Fibroblast of skin of left biceps (primary cell): Measurements from ENCODE around the gene PSMA4.
"Not testable (repeated sequence)": the region's sequence is repeated elsewhere in the genome, so short reads cannot be mapped to it uniquely, and the experiment has no call there.

Experiments used
- DNase-seq, 2 experiments: peaks; one replicate each; pipeline ENCODE4 v3.0.0-alpha.2; 2013; ENCODE audit warnings: low read depth in 2 of 2

The PSMA4 gene

DNA sequence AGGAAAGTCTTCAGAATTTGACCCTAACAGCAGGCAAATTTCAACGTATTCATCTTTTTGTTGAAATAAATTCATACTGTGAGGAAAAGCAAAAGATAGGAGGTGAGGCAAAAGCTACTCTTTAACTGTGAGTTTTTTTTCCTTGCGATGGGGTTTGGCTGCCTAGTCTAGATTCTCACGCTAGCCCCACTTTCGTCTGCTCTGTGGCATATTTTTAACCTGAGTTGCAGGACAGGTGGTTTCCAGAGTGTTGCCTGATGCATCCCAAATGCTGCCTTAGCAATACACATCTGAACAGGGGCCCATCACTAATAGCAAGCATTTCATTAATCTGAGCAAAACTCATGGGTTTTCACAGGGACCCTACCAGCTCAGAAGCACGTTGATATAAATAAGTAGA lies 11.7 kb downstream of the PSMA4 start:
- DNase-seq = no peak

DNA sequence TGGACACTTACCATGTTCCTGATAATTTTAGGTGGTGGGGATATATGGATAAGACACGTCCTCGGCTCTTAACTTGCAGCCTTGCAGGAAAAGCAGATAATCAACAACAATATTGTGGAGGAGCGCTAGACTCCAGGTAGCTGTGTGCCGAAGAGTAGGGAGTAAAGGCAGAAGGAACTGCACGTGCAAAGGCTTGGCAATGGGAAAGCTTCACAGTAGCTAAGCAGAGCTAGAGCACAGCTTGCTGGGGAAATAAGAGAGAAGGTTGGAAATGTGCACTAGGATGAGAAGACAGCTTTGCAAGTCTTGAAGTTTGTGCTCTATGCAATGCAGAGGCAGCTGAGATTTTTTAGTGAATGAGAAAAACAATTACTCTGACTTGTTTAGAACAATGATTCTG lies 12.4 kb downstream of the PSMA4 start:
- no peak for DNase-seq

DNA sequence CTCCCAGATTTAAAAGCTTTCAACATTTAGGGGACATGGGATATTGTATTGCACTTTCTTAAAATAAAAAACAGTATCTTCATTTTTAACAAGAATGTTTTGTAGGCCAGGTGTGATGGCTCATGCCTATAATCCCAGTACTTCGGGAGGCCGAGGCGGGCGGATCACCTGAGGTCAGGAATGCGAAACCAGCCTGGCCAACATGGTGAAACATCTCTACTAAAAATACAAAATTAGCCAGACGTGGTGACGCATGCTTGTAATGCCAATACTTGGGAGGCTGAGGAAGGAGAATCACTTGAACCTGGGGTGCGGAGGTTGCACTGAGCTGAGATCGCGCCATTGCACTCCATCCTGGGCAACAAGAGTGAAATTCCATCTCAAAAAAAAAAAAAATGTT lies 20.0 kb downstream of the PSMA4 start:
- DNase-seq = not testable (repeated sequence)

DNA sequence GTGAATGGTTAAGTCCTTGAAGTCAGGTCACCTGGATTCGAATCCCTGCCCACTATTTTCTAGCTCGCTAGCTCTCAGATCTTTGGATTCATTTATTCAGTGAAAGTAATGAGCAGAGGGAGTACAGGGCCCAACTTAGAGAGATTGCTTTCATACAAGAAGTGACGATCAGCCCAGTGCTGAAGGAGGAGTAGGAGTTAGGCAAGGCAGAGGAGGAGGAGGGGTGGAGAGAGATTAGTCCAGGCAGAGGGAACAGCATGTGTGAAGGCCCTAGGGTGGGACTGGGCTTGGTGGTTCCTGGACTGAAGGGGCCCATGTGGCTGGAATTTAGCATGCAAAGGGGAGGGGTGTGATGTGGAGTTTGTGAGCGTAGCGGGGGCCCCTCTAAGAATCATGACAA lies 21.2 kb downstream of the PSMA4 start:
- DNase-seq = no peak

DNA sequence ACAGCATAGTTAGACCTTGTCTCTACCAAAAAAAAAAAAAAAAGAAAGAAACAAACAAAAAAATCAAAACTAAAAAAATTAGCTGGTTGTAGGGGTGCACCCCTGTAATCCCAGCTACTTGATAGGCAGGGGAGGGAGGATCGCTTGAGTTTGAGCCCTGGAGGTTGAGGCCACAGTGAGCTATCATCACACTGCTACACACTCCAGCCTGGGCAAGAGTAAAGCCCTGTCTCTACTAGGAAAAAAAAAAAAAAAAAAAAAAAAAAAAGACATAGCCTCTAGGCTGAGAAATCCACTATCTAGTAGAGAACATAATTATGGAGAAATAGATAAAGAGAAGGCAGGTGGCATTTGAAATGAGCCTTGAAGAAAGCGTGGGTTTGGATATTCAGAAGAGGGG lies 22.8 kb downstream of the PSMA4 start:
- no peak for DNase-seq

DNA sequence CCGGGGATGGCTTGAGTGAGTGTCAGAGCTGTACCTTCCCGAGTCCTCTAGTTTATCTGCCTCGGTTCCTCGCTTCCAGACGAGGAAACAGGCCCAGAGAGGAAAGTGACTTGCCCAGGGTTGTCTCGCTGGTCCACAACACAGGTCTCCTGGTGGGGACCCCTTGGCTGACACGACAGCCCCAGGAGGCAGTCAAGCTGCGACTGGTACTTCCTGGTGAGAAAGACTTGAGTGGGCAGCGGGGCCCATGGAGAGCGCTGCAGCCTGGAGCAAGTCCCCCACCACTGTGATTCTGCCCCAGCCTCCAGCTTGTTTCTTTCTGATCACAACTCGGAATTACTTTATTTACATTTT lies 24.5 kb downstream of the PSMA4 start:
- no peak for DNase-seq

DNA sequence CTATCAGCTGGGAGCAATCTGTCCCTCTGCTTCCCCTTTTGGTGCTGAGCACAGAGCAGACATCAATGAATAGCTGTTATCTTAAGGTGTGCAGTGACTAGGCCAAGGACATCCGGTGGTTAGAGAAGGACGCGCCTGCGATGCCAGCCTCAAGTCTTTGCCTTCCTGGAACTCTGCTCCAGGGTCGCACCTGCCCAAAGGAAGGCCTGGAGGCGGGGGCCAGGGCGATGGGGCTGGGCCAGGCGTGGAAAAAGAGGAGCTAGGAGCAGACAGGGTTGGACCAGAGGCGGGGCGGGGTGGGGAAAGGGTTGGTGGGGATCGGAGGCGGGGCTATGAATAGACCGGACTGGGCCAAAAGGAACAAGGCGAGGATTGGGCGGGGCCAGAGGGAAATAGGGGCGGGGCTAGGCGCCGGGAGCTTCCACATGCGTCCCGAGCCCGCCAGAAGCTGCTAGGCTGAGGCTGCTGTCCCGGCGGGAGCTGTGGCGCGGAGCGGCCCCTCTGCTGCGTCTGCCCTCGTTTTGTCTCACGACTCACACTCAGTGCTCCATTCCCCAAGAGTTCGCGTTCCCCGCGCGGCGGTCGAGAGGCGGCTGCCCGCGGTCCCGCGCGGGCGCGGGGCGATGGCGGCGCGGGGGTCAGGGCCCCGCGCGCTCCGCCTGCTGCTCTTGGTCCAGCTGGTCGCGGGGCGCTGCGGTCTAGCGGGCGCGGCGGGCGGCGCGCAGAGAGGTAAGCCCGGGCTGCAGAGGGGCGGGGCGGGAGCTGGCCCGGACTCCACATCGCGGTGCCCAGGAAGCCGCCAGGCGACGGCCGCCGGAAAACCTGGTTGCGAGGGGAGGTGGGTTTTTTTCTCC lies 25.1 kb downstream of the PSMA4 start, which contains the start of gene CHRNA5:
Gene CHRNA5, plus strand, starts transcription at position 424 of the 854 bp plus-strand sequence. Its CDS starts 200 bp downstream, at position 624.
- DNase-seq = peak; percentile 36 to 47

DNA sequence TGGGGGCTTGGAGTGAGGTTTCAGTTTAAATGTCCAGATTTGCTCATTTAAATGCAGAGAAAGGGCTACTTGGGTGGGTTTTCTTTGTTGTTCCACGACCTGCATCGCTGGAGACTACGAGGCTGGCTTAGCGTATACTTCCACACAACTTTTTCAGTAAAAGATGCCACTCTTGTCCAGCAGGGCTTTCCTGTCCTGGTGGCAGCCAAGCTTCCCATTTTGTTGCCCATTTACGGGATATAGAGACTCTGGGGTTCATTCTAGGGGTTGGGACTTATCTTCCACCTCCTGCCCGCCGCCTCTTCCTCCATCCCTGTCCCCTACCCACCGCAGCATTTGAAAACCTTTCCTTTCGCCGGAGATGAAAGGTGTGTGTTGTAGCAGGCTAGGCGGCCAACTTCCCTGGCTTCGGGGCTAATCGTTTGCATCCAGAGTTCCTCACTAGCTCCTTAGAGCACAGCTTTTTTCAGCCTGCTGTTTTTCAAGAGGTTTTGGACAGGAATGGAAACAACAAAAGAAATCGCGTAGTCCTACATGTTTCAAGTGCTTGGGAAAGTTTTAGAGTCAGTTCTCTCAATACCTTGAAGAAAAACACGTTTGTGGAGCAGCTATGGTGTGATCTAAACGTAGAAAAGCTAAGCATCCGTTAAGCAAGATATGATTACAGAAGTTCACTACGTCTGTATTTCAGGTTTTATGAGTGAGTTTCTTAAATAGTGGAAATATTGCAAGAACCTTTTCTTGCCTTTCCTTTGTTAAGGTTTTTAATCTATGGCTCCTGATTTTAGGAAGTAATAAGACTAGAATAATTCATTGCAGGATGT lies 25.9 kb downstream of the PSMA4 start:
- no peak for DNase-seq

DNA sequence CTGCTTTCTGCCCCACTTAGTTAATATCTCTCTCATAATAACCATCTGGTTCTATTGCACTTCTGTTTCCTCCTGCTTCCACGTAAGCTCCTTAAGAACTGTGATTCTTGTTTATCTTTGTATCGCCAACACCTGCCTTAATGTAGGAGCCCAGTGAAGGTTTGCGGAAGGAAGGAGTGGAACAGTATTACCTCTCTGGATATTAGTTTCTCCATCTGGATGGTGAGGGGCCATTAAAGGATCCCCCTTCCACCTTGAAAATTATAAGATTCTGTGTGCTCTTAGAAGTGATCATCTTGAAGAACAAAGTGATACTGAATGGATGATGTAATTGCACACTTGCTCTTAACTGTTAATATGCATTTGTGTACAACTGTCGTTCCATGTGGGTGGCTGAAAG lies 27.3 kb downstream of the PSMA4 start:
- no peak for DNase-seq

DNA sequence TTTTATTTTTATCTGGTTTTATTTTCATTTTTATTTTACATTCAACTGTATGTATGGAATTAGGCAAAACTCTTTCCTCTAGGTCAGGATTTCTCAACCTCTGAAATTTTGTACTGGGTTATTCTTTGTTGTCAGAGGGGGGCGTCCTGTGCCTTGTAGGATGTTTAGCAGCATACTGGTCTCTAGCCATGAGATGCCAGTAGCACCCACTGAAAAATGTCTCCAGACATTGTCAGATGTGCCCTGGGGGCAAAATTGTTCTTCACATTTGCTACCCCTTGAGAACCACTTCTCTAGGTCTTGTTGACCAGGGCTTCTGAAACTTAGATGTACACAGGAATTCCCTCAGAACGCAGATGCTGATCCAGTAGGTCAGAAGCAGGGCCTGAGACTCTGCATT lies 30.5 kb downstream of the PSMA4 start:
- no peak for DNase-seq

DNA sequence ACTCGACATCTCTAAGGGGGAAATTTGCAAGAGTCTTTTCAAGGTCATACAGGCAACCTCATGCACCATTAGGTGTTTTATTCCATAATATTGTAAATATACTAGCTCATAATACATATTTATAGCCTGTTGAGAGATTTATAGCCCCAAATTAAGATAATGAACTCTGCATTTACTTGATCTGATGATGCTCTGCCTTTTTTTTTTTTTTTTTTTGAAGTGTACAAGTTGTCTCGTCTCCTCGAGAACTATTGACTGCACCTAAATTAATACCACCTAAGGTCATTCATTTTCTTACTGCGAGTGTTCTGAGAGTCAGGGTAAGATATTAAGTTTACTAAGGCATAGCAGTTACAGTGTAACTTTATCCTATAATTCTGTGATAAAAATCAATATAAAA lies 31.1 kb downstream of the PSMA4 start:
- DNase-seq = no peak

DNA sequence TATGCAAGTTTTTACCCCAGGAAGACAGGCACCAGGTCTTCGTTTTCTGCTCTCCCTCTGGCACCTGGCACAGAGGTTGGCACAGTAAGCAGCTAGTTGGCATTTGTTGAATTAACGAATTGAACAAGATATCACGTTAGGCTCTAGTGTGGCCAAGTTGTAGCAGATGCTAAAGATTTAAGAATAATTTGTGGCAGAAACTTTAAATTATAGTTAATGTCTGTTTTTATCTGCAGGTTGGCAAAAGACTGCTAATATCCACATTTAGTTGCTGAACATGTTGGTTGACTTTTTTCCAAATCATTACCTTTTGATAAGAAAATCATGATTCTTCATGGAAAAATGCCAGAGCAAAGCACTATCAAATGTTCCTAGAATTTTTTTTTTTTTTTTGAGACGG lies 33.2 kb downstream of the PSMA4 start:
- no peak for DNase-seq

DNA sequence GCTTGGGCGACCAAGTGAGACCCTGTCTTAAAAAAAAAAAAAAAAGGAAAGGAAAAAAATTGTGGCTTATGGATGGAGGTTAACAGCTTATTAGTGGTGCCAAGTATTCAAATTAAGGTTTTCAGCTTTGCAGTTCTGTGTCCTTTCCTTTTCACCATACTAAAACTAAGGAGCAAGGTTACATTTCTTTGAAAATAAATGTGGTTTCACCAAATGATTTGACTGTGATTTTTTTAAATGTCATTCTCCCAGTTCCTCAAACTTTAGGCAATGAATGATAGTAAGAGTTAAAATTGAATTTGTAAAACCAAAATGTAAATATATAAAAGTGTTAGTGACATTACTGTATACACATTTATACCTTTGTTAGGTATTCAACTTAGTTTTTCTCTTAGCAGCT lies 34.7 kb downstream of the PSMA4 start:
- no peak for DNase-seq

DNA sequence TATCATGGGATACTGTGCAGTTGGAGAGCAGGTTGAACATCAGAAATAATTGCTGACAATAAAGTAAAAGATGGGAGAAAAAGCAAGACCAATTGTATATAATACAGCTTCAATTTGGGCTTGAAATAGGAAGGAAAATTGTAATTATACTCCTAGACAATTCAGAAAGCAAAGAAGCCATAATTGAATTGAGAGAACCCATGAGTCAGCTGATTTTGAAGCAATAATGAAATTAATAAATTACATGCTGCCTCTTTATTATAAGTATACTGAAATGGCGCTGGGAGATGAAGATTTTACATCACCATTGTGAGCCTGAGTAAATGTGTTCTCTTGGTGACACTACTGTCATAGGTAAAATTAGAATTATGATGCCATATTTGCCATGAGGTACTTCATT lies 57.3 kb downstream of the PSMA4 start:
- no peak for DNase-seq

DNA sequence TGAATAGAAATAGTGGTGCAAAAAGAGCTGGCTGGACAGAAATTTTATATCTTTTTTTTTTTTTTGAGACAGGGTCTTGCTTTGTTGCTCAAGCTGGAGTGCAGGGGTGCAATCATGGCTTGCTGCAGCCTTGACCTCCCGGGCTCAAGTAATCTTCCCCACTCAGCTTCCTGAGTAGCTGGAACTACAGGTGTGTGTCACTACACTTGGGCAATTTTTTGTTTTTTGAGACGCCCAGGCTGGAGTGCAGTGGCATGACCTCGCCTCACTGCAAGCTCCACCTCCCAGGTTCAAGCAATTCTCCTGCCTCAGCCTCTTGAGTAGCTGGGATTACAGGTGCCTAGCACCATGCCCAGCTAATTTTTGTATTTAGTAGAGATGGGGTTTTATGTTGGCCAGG lies 58.1 kb downstream of the PSMA4 start:
- DNase-seq = no peak

DNA sequence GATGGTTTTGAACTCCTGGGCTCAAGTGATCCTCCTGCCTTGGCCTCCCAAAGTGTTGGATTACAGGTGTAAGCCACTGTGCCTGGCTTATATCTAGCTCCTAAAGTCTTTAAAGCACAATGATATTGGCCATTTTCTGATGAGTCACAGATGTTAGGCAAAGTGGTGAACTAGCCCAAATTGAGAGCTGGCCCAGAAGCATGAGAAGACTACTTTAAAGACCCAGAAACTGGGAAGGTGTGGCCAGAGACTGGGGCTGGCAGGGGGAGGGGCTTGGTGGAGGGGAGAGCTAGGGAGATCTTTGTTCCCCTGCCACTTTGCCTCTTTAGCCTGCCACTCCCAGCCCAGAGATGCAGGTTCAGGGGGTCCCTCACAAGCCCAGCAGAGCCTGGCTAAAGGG lies 58.9 kb downstream of the PSMA4 start:
- no peak for DNase-seq
